PC-9 (cell line): ENCODE results near the gene FAM47E. TPM values are rescaled to one million over a fixed set of nuclear protein-coding genes. Genes with fewer than 3 reads are reported as not detected.
"Not testable (repeated sequence)": the region's sequence is repeated elsewhere in the genome, so short reads cannot be mapped to it uniquely, and the experiment has no call there.

ENCODE experiments used
- BruUV-seq: library from RNA; stranded (reverse); fragments of 400-500 nt; replicated peaks from 2 replicates; lab custom pipeline; 2021; lab: Mats Ljungman, UMichigan
- CTCF ChIA-PET: fragments of 300-600 bp; sonication (Branson Sonifier 250); formaldehyde crosslinking; loops from one replicate; lab custom pipeline; 2022; ENCODE audit warnings: antibody characterized with exemption; lab: Charles Lee
- POLR2A ChIA-PET: fragments of 300-600 bp; sonication (Branson Sonifier 250); formaldehyde crosslinking; loops from one replicate; lab custom pipeline; 2022; ENCODE audit warnings: antibody characterized with exemption; ENCODE audit not compliant: unreplicated experiment; lab: Charles Lee
- DNase-seq, 2 experiments: peaks; one replicate each; pipeline versions ENCODE4 v3.0.0 to v3.0.0-alpha.2; 2015 to 2022; ENCODE audit warnings: mixed read lengths in 1 of 2
- H2AFZ ChIP-seq: fragments of 200-600 bp; sonication (generic); 2 replicates; pipeline ENCODE4 v1.8.1; 2017; ENCODE audit warnings: antibody characterized with exemption
- H3F3A ChIP-seq: fragments of 200-600 bp; sonication (generic); 2 replicates; pipeline ENCODE4 v1.8.1; 2017; ENCODE audit warnings: antibody characterized with exemption, mild to moderate bottlenecking, low read depth; ENCODE audit not compliant: insufficient read depth
- H3K27ac ChIP-seq: fragments of 200-600 bp; sonication (generic); 2 replicates; pipeline ENCODE4 v1.6.1; 2016; ENCODE audit warnings: mixed run types
- H3K27me3 ChIP-seq: fragments of 200-600 bp; sonication (generic); 2 replicates; pipeline ENCODE4 v1.6.1; 2016; ENCODE audit warnings: low read depth, mixed run types; ENCODE audit not compliant: insufficient read depth
- H3K36me3 ChIP-seq: fragments of 200-600 bp; sonication (generic); 2 replicates; pipeline ENCODE4 v1.6.1; 2016; ENCODE audit warnings: low read depth, mixed run types
- H3K4me1 ChIP-seq: fragments of 200-600 bp; sonication (generic); replicated peaks from 2 replicates; pipeline ENCODE4 v1.6.1; 2016; ENCODE audit warnings: mixed run types; ENCODE audit not compliant: insufficient read depth
- H3K4me2 ChIP-seq: fragments of 200-600 bp; sonication (generic); 2 replicates; pipeline ENCODE4 v1.6.1; 2017; ENCODE audit warnings: mixed run types
- H3K4me3 ChIP-seq: fragments of 200-600 bp; sonication (generic); 2 replicates; pipeline ENCODE4 v1.6.1; 2016; ENCODE audit warnings: mixed run types
- H3K79me2 ChIP-seq: fragments of 200-600 bp; sonication (generic); 2 replicates; pipeline ENCODE4 v1.6.1; 2017; ENCODE audit warnings: low read depth, mixed run types
- H3K9me2 ChIP-seq: fragments of 200-600 bp; sonication (generic); 2 replicates; pipeline ENCODE4 v1.8.1; 2017; ENCODE audit warnings: mild to moderate bottlenecking; ENCODE audit not compliant: insufficient read depth
- H3K9me3 ChIP-seq: fragments of 200-600 bp; sonication (generic); 2 replicates; pipeline ENCODE4 v1.8.1; 2016; ENCODE audit warnings: low read depth; ENCODE audit not compliant: insufficient read depth
- H4K20me1 ChIP-seq: fragments of 200-600 bp; sonication (generic); 2 replicates; pipeline ENCODE4 v1.8.1; 2017; ENCODE audit not compliant: insufficient read depth
- EZH2 ChIP-seq: fragments of 200-600 bp; sonication (generic); IDR thresholded peaks from 2 replicates; pipeline ENCODE4 v1.8.0; 2017; ENCODE audit warnings: antibody characterized with exemption, low read depth
- intact Hi-C: fragments of 100-400 bp; cut with micrococcal nuclease; formaldehyde crosslinking; loops from one replicate; pipeline ENCODE4 v1.10.0; 2022; ENCODE audit not compliant: unreplicated experiment
- total RNA-seq: library from RNA; stranded (reverse); gene quantifications from 2 replicates; pipeline ENCODE4 v1.2.3, GENCODE V29; 2021
- TF ChIP-seq, protein P1 (sequence below): fragments of 200-600 bp; sonication (generic); conservative IDR thresholded peaks from 2 replicates; pipeline ENCODE4 v1.6.1; 2017; ENCODE audit warnings: mixed run types, antibody characterized with exemption, mild to moderate bottlenecking, moderate library complexity

Gene FAM47E
- total RNA-seq, 1 experiment from 2014 or later, result 2.2 TPM

GRCh38 chr4:76238701-76239100 lies 12.8 kb upstream of the FAM47E start:
- H3K9me2 ChIP-seq, result no peaks in the 10 kb centered on the region
- H3K4me2 ChIP-seq, result no peak overlapping the region
- no peaks in the 10 kb centered on the region; the same call in 1 of the 2 replicates for H3K9me3 ChIP-seq
- no peak for DNase-seq
- no TSS peak for BruUV-seq
- H3K27me3 ChIP-seq, result no peaks in the 10 kb centered on the region
- H3F3A ChIP-seq, result peaks cover 11% of the 10 kb centered on the region; the same call in 1 of the 2 replicates
- no peak overlapping the region for H3K27ac ChIP-seq
- TF ChIP-seq, protein P1, sequence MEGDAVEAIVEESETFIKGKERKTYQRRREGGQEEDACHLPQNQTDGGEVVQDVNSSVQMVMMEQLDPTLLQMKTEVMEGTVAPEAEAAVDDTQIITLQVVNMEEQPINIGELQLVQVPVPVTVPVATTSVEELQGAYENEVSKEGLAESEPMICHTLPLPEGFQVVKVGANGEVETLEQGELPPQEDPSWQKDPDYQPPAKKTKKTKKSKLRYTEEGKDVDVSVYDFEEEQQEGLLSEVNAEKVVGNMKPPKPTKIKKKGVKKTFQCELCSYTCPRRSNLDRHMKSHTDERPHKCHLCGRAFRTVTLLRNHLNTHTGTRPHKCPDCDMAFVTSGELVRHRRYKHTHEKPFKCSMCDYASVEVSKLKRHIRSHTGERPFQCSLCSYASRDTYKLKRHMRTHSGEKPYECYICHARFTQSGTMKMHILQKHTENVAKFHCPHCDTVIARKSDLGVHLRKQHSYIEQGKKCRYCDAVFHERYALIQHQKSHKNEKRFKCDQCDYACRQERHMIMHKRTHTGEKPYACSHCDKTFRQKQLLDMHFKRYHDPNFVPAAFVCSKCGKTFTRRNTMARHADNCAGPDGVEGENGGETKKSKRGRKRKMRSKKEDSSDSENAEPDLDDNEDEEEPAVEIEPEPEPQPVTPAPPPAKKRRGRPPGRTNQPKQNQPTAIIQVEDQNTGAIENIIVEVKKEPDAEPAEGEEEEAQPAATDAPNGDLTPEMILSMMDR, result no peak
- TF ChIP-seq EZH2, result no peak
- CTCF ChIA-PET, result no interaction called here
- H3K4me3 ChIP-seq, result no peak overlapping the region
- POLR2A ChIA-PET, result no interaction called here
- intact Hi-C loops, result no loop called here
- H3K36me3 ChIP-seq, result no peaks in the 10 kb centered on the region
- no peaks in the 10 kb centered on the region for H3K79me2 ChIP-seq
- H3K4me1 ChIP-seq, result peaks cover 22% of the 10 kb centered on the region
- no peaks in the 10 kb centered on the region for H4K20me1 ChIP-seq
- H2AFZ ChIP-seq, result no peak overlapping the region

DNA sequence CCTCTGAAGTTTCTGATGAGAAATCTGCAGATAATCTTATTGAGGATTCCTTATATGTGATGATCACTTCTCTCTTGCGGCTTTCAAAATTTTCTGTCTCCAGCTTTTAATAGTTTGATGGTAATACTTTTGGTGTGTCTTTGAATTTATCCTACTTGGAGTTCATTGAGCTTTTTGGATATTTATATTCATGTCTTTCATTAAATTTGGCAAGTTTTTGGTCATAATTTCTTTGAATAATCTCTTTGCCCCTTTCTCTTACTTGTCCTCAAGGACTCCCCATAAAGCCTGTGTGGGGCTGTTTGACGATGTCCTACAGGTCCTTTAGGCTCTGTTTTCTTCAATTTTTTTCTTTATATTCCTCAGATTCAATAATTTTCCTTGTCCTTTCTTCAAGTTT lies 11.3 kb upstream of the FAM47E start:
- no TSS peak for BruUV-seq
- CTCF ChIA-PET, result no interaction called here

GRCh38 chr4:76243877-76244276 lies 7.6 kb upstream of the FAM47E start:
- H3K27ac ChIP-seq, H3K27me3 ChIP-seq, CTCF ChIA-PET, H3K36me3 ChIP-seq, H2AFZ ChIP-seq, H3K4me1 ChIP-seq, H3K4me3 ChIP-seq, BruUV-seq, intact Hi-C loops, H3K79me2 ChIP-seq, DNase-seq, H3F3A ChIP-seq, H4K20me1 ChIP-seq, H3K9me3 ChIP-seq, H3K4me2 ChIP-seq, H3K9me2 ChIP-seq, POLR2A ChIA-PET: not testable (repeated sequence)

More for the DNA sequence above, 11.3 kb upstream of the FAM47E start:
- no peak for DNase-seq
- Histone ChIP-seq H4K20me1 (no peaks in the 10 kb centered on the region), H3K79me2 (no peaks in the 10 kb centered on the region), H3K27ac (no peak overlapping the region), H3K4me2 (no peak overlapping the region), H3K4me1 (peaks cover 15% of the 10 kb centered on the region), H3K36me3 (no peaks in the 10 kb centered on the region), H3F3A (peaks cover 11% of the 10 kb centered on the region; the same call in 1 of the 2 replicates), H3K9me2 (no peaks in the 10 kb centered on the region), H3K9me3 (no peaks in the 10 kb centered on the region; the same call in 1 of the 2 replicates), H2AFZ (no peak overlapping the region), H3K4me3 (no peak overlapping the region), H3K27me3 (no peaks in the 10 kb centered on the region)
- TF ChIP-seq, protein P1, result no peak
- no peak for TF ChIP-seq EZH2
- POLR2A ChIA-PET, result no interaction called here
- intact Hi-C loops, result no loop called here

DNA sequence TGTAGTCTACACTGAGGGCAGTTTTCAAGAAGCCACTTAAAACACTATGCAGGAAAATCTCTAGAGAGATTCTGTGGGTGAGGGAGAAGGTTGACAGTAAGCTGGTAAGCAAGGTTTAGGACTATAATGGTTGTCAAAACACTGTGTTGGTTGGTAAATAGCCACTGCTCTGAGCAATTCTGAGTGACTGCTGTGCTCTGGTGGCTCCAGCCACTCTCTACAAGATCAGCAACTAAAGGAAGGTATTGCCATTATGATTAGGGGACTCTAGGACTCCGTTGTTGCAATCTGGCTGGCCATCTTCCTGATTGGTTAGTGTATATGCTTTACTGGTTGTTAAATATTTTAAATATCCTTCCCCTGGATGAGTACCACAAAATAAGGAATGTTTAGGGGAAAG lies 5.5 kb upstream of the FAM47E start:
- no peak for DNase-seq
- Histone ChIP-seq H3K79me2 (no peaks in the 10 kb centered on the region), H3K36me3 (no peaks in the 10 kb centered on the region), H2AFZ (no peak overlapping the region), H3K4me2 (no peak overlapping the region), H3K4me1 (peaks cover 5% of the 10 kb centered on the region; the same call in 1 of the 2 replicates), H3K9me3 (no peaks in the 10 kb centered on the region), H3K27ac (no peak overlapping the region), H3K27me3 (no peaks in the 10 kb centered on the region), H3K9me2 (no peaks in the 10 kb centered on the region; the same call in 1 of the 2 replicates), H3K4me3 (no peak overlapping the region), H4K20me1 (no peaks in the 10 kb centered on the region), H3F3A (no peaks in the 10 kb centered on the region)
- TF ChIP-seq EZH2, result no peak
- TF ChIP-seq, protein P1, result no peak
- ChIA-PET POLR2A (no interaction called here), CTCF (no interaction called here)
- no TSS peak for BruUV-seq
- intact Hi-C loops, result no loop called here
